Measurements from ENCODE around the gene GFAP. TPM values are rescaled to one million over a fixed set of nuclear protein-coding genes. Genes with fewer than 3 reads are reported as not detected.
A peak's percentile ranks its signal among the peaks of the same experiment; 100 is the strongest.

The GFAP gene
- total RNA-seq, 1 experiment from 2014 or later: not detected

- TF ChIP-seq CTCF (conservative IDR thresholded peaks at IDR 0.05; ENCODE audit: low read depth, low read length) (no peak), EZH2 (IDR thresholded peaks at IDR 0.05; ENCODE audit: borderline replicate concordance, low read depth, low read length, poor library complexity, severe bottlenecking) (no peak)
- H3K27me3 ChIP-seq (replicated peaks; ENCODE audit: insufficient read depth, low read depth, low read length, poor library complexity): no peaks in the 10 kb centered on the region
- no TSS peak for BruUV-seq (replicated peaks)
- H3K4me3 ChIP-seq (ENCODE audit: low read depth, low read length, poor library complexity, severe bottlenecking): no peak overlapping the region
- intact Hi-C loops (cut with micrococcal nuclease; ENCODE audit: unreplicated experiment): no loop called here
- CTCF ChIA-PET: no interaction called here
- peaks cover 23% of the 10 kb centered on the region for H3K36me3 ChIP-seq (ENCODE audit: insufficient read depth, low read length, poor library complexity, severe bottlenecking)
- POLR2A ChIA-PET (ENCODE audit: low non-redundant PET): no interaction called here
- H3K4me1 ChIP-seq (ENCODE audit: insufficient read depth, low read length, poor library complexity, severe bottlenecking): no peaks in the 10 kb centered on the region
- DNase-seq (ENCODE audit: low spot score): no peak
- H3K27ac ChIP-seq (ENCODE audit: low read depth, low read length, poor library complexity, severe bottlenecking): no peak overlapping the region
- H3K9me3 ChIP-seq (ENCODE audit: low read depth, low read length, poor library complexity, severe bottlenecking): no peaks in the 10 kb centered on the region
Measured at GRCh38 chr17:44875761-44876160, 39.5 kb downstream of the GFAP start.

GRCh38 chr17:44872131-44872768, 43.0 kb downstream of the GFAP start:
- Histone ChIP-seq H3K36me3 (ENCODE audit: insufficient read depth, low read length, poor library complexity, severe bottlenecking) (peaks cover 28% of the 10 kb centered on the region), H3K9me3 (ENCODE audit: low read depth, low read length, poor library complexity, severe bottlenecking) (no peaks in the 10 kb centered on the region), H3K27ac (ENCODE audit: low read depth, low read length, poor library complexity, severe bottlenecking) (no peak overlapping the region), H3K27me3 (replicated peaks; ENCODE audit: insufficient read depth, low read depth, low read length, poor library complexity) (no peaks in the 10 kb centered on the region), H3K4me1 (ENCODE audit: insufficient read depth, low read length, poor library complexity, severe bottlenecking) (no peaks in the 10 kb centered on the region), H3K4me3 (ENCODE audit: low read depth, low read length, poor library complexity, severe bottlenecking) (no peak overlapping the region)
- TF ChIP-seq EZH2 (IDR thresholded peaks at IDR 0.05; ENCODE audit: borderline replicate concordance, low read depth, low read length, poor library complexity, severe bottlenecking) (no peak), CTCF (conservative IDR thresholded peaks at IDR 0.05; ENCODE audit: low read depth, low read length) (no peak)
- intact Hi-C loops (cut with micrococcal nuclease; ENCODE audit: unreplicated experiment): no loop called here
- DNase-seq (ENCODE audit: low spot score): peak; percentile 11
- BruUV-seq (replicated peaks): no TSS peak
- ChIA-PET CTCF (no interaction called here), POLR2A (ENCODE audit: low non-redundant PET) (no interaction called here)

GRCh38 chr17:44871556-44871955, 43.7 kb downstream of the GFAP start:
- POLR2A ChIA-PET (ENCODE audit: low non-redundant PET): no interaction called here
- TF ChIP-seq CTCF (conservative IDR thresholded peaks at IDR 0.05; ENCODE audit: low read depth, low read length): no peak
- TF ChIP-seq EZH2 (IDR thresholded peaks at IDR 0.05; ENCODE audit: borderline replicate concordance, low read depth, low read length, poor library complexity, severe bottlenecking): no peak

More at GRCh38 chr17:44871556-44871955, 43.7 kb downstream of the GFAP start:
- DNase-seq (ENCODE audit: low spot score): no peak
- Histone ChIP-seq H3K36me3 (ENCODE audit: insufficient read depth, low read length, poor library complexity, severe bottlenecking) (peaks cover 28% of the 10 kb centered on the region), H3K4me1 (ENCODE audit: insufficient read depth, low read length, poor library complexity, severe bottlenecking) (no peaks in the 10 kb centered on the region), H3K27ac (ENCODE audit: low read depth, low read length, poor library complexity, severe bottlenecking) (no peak overlapping the region), H3K4me3 (ENCODE audit: low read depth, low read length, poor library complexity, severe bottlenecking) (no peak overlapping the region), H3K9me3 (ENCODE audit: low read depth, low read length, poor library complexity, severe bottlenecking) (no peaks in the 10 kb centered on the region), H3K27me3 (replicated peaks; ENCODE audit: insufficient read depth, low read depth, low read length, poor library complexity) (no peaks in the 10 kb centered on the region)
- BruUV-seq (replicated peaks): no TSS peak
- CTCF ChIA-PET: no interaction called here
- intact Hi-C loops (cut with micrococcal nuclease; ENCODE audit: unreplicated experiment): no loop called here
